HG02798 (cell line): ENCODE data around the gene CRAT.

ENCODE experiments used
- ATAC-seq: cut with Tn5 transposase; IDR thresholded peaks from one replicate; pipeline ENCODE4 v1.9.1; 2021; ENCODE audit warnings: mild to moderate bottlenecking; ENCODE audit not compliant: unreplicated experiment, poor library complexity

CRAT gene

DNA sequence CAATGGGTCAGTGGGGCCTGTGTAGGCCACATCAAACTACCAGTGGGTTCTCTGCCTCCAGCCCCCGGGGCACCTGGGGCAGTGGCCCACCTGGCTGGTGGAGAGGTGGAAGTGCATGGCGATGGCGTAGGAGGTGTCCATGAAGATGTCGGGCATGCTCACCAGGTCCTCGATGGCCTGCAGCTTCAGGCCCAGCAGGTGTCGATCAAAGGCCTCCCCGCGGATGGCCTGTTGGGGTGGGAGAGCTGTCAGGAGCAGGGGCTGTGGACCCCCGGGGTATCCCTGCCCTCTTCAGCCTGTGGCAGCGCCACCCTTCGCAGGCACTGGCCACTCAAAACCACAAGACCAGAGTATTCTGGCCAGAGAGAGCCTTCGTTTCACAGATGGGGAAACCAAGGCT is 14.7 kb downstream of the CRAT start:
- no peak for ATAC-seq

DNA sequence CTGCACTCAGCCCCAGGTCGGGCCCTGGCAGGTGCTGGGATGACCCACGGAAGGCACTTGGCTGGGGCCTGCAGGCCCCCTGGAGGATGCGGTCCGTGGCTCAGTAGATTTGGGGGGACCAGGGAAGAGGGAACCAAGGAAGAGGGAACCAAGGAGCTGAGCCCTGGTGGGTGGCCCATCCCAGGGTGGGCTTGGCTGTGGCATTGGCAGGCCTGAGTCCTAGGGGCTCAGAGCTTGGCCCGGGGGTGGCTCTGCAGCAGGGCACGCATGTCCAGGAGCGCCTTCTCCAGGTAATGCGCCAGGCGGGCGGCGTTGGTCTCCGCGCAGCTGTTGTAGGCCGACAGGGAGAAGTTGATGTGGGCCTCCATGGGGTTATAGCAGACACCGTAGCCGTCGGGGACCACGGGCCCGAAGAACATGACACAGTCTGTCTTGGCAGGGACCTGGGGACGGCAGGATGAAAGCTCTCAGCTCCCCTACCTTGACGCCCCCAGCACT is 15.4 kb downstream of the CRAT start:
- ATAC-seq = no peak

DNA sequence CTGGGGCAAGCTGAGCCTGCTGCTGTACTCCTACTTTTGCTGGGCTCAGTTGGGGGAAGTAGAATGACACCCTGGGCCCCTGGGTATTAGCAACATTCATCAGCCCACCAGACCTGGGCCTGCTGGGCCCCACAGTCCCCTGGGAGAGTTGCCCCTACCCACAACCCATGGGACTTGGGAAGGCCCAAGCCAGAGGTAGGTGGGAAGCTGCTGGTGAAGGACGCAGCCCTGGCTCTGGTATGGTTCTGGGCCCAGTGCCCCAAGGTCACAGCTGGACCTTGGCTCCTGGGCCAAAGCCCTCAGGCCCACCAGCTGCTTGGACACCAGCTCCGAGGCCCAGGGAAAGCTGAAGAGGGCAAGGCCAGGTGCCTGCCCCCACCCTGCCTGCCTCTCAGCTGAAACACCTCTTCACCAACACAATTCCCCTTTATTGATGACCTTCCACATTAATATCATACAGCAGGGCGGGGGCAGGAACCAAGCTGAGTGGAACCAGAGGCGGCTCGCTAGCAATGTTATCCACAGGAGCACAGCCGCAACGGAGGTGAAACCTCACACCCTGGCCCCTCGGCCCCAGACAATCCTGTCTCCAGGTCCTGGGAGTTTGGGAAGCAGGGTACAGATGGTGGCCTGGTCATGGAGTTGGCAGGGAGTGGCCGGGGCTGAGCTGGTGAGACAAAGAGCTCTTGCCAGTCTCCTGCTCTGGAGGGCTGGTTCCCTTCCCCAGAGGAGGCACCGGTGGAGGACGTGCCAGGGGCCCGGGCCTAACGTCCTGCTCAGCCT is 16.0 kb downstream of the CRAT start:
- ATAC-seq = no peak

DNA sequence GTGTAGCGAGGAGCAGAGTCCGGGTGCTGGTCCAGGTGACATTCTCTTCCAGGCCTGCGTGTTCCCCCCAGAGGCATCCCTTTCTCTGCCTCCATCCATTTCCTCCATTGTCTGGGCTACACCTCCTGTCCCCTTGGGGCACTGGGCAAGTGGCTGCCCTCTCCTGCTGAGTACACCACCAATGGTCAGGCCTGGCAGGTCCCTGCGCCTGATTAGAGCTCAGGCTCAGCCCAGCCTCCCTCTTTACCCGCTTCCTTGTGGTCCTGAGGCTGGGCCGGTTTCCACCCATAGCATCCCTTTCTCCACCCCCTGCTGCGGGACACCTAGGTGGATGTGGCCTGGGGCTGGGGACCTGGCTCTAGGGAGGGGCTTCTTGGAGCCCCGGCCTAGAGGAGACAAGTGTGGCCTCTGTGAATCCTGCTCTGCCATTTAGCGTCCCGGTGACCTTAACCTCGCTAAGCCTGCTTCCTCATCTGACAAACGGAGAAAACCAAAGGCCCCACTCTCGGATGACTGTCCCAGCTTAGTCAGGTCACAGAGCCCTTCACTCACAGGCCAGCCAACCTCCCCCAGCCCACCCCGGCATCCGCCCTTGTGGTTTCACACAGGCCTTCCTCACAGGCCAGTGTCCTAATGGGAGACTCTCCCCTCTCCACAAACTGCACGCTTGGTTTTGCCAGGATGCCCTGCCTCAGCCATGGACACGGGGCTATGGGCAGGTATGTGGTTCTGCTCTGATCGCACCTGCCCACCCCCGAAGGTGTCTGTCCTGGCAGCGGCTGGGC is 16.8 kb downstream of the CRAT start:
- ATAC-seq = no peak

DNA sequence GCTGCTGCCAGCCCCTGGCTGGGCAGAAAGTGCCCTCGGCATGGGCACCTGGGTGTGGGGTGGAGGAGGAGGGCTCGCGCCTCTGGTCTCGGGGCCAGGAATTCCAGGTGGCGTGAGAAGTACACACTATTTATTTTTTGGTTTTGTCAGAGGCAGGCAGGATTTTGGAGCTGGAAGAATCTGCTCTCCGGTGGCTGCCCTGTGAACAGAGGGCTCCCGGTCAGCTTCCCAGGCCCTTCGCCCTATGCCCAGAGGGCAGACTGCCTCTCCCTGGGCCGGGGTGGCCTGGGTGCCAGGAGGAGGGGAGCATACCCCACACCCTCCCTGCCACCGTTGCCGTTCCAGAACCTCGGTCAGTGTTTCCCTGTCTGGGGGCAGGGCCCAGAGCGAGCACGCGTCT is 21.3 kb downstream of the CRAT start:
- ATAC-seq = no peak

DNA sequence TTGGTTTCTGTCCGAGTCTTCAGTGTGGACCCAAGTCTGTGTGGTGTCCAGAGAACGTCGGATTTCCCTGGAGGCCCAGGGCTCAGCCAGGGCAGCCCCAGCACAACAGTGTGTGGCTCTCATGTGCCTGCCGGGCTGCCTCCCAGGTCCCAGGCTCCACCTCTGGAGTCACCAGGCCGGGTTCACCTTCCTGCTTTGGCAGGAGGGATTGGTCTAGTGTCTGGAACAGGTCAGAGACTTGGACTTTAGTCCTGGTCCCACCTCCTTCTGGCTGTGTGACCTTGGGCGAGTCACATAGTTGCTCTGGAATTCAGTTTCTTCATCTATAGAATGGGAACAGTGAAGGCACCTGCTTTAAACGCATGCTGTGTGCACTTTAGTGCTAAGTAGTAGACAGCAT is 26.5 kb downstream of the CRAT start:
- no peak for ATAC-seq

DNA sequence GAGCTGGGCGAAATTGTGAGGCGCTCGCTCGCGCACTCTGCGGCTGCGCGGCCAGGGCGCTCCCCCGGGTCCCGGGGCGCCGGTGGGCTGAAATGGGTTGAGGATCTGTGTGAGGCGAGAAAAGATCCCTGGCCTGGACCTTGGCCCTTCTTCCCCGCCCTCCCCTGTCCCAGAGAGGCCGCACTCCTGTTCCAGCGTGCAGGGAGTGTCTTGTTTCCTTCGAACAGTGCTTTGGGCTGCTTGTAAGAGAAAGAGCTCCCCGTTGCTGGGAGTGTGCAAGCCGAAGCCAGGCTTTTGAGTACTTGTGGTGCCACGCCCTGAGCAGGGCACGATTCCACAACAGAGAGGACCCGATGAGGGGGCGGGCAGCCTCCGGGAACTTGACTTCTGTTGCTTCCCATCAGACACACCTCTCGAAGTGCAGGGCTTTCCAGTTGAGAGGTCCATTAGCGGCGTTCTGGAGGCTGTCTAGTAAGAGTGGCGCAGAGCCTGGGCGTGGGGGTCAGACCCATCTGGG is 29.1 kb downstream of the CRAT start:
- ATAC-seq = no peak

DNA sequence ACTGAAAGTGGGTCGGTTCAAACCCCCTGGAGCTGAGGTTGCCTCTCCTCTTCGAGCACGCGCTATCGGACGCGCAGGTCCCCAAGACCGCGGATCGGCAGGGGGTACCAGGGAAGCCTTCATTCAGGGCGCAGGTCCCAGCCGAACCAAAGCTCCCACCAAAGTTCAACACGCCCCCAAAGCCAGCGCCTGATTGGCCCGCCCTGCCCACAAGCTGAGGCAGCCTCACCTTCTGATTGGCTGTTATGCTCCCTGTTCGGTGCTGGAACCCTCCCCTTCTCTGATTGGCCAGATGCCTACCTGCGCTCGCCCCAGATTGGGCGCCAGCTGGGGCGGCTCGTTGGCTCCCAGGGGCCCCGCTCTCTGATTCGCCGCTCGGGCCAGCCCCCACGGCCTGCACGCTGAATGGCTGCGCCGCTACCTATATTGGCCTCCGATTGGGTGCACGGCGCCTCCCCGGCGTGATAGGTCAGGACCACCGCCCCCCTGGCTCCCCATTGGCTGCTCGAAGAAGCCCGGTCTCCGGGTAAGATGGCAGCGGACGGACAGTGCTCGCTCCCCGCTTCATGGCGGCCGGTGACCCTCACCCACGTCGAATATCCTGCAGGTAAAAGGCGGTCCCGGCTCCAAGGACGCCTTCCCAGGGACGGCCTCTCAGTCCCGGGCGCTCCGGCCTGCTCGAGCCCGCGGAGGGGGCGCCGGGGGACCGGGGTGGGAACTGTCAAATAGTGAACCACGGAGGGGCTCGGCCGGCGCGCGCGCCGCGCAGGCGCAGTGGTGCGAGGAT is 29.8 kb downstream of the CRAT start, which contains the start of gene DOLPP1:
Gene DOLPP1, plus strand, starts transcription at position 511 of the 787 bp plus-strand sequence. Its CDS starts 21 bp downstream, at position 532.
- peak; percentile 97 for ATAC-seq

DNA sequence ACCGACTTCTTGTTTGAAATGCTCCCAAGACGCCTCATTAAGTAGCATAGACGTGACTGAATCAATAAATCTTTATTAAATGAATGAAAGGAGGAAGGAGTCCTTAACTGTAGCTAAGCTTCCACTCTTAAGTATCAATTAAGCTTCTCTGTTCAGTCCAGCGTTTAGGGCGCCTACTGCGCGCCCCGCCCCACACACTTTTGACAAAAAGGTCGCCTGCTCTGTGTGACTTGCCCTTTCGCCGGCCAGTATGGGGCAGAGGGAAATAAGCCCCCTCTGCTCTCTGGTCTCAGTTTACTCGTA is 30.3 kb downstream of the CRAT start:
- ATAC-seq = no peak

DNA sequence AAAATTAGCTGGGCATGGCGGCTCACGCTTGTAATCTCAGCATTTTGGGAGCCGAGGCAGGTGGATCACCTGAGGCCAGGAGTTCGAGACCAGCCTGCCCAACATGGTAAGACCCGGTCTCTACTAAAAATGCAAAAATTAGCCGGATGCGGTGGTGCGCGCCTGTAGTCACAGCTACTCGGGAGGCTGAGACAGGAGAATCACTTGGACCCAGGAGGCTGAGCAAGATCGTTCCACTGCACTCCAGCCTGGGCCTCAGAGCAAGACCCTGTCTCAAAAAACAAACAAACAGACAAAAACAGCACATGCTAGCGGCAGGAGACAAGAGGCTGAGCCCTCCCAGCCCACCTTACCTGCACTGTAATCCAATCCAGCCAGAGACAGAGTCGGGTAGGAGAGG is 30.8 kb downstream of the CRAT start:
- no peak for ATAC-seq

DNA sequence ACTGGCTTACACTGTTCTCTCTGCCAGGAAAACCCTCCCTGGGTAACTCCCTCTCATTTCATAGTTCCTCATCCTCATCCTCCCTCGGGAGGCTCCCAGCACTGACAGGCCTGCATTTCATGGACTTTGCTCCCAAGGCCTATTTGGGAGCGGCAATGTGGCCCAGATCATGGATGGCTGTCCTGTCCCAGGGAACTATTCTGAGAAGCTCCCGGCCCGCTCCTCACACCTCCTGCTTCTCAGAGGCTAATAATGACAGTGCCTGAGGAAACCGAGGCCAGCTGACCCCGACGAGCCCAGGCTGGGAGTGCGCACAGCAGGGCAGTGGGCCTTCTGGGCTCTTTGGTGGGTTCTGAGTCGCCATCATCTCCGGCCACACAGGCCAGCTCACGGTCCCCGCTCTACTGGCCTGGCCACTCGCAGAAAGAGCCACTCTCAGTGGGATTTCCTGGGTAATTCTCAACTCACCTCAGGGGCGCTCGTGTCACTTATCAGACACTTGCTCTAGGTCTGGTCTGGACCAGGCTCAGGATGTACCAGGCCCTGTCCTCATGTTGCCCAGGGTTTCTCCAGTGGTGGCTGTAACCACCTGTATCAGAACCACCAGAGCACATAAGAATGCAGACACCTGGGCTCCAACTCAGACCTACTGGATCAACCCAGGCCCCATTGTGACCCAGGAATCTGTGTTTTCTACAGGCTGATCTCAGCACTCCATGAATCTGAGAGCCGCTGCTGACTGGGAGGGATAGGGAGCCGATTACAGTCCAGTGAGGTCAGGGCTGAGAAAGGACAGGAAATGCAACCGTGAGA is 31.7 kb downstream of the CRAT start:
- ATAC-seq = no peak

DNA sequence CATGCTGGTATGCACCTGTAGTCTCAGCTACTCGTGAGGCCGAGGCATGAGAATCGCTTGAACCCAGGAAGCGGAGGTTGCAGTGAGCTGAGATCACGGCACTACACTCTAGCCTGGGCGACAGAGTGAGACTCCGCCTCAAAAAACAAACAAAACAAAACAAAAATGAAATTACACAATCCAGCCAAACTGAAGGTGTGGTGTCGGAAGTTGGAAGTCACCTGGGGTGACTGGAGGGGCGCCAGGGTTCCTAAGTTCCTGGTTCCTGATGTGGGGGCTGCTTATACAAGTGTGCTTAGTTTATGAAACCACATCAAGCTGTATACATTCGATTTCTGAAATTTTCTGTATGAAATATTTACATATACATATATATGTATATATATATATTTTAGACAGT is 33.4 kb downstream of the CRAT start:
- ATAC-seq = no peak

DNA sequence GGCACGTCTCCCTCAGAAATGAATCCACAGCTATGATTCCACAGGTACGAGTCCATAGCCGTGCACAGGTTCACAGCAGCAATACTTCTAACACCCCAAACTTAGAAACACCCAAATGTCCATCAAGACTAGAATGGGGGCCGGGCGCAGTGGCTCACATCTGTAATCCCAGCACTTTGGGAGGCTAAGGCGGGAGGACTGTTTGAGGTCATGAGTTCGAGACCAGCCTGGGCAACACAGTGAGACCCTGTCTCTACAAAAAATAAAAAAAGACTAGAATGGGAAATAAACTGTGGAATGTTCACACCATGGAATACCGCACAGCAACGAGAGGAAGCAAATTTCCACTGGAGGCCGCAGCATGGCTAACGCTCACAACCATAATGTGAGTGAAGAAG is 34.0 kb downstream of the CRAT start:
- ATAC-seq = no peak

DNA sequence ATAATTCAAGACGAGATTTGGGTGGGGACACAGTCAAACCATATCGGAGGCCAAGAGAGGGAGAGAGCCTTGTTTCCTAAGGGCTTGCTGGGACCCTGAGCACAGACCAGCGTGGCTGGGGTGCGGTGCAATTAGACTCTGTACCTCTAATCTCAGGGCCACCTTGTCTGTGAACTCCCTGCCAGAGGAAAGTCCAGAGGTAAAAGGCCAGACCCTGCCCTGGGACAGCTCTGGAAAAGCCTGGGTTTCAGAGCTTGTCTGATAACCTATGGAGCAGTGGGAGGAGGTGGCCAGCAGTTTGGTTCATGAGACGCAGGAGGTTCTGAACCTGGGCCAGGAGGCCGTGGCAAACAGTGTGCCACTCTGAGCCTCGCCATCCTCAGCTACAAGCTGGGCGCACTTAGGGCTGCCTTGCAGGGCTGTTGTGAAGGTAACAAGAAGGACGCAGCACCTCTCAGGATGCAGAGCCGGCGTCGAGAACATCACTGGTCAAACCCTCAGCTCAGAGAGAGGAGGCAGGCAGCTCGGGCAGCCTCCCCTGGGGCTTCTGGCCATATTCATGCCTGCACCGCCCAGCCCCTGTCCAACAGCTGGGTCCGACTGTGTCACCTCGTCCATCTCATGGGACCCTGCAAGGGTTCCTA is 34.5 kb downstream of the CRAT start:
- ATAC-seq = no peak

DNA sequence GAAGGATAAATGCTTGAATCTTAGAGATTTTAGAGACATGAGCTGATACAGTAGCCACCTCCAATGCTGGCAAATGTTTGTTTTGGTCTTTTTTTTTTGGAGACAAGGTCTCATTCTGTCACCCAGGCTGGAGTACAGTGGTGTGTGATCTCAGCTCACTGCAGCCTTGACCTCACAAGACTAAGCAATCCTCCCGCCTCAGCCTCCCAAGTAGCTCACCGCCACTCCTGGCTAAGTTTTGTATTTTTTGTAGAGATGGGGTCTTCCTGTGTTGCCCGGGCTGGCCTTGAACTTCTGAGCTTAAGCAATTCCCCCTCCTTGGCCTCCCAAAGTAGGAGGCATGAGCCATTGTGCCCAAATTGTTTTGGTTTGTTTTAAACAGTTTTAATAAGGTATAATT is 36.5 kb downstream of the CRAT start:
- ATAC-seq = no peak

DNA sequence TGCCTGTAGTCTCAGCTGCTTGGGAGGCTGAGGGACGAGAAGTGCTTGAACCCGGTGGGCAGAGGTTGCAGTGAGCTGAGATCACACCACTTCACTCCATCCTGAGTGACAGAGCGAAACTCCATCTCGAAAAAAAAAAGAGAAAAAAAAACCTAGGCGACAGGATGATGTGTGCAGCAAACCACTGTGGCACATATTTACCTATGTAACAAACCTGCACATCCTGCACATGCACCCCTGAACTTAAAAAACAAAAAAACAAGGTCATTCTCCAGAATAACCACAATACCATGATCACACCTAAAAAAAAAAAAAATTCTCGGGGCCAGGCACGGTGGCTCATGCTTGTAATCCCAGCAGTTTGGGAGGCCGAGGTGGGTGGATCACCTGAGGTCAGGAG is 37.2 kb downstream of the CRAT start:
- ATAC-seq = no peak

DNA sequence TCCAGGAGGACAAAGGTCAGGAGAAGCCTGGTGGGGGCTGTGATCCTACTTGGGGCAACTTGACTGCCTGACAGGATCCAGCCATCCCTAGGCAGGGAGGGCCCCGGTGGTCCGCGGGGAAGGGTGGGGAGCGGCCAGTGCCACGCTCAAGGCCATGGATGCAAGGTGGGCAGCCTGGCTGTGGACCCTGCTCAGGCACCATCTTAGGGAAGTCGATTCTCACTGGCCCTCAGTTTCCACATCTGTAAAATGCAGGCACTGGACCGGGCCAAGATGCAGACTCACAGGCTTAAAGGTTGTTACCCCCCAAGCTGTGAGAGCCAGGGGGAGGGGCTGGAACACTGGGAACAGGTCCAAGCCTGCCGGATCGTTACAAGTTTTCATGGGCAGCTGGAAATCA is 38.4 kb downstream of the CRAT start:
- ATAC-seq = no peak

DNA sequence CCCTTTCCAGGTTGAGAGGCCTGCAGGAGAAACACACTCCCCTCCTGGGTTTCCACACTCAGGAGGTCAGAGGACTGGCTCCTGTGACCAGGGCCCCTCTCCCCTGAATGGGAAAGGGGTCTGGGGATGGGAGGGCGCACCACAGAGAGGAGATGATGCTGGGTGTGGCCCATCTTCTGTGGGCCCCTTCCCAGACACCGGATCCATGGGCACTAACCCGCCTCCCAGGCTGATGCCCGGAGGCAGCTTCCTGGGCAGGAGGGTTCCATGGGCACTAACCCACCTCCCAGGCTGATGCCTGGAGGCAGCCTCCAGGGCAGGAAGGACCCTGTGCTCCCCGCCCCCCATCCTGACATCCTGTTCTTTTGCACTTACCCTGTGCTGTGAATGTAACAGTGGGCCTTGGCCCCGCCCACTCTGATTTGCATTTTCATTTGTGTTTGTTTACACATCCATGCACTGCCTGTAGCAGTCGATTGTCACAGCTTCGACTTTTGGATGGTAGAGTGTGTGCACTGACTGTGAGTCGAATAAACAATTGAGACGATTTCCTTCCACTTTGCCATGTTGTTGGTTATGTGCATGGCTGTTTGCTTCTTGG is 39.0 kb downstream of the CRAT start:
- ATAC-seq = no peak
